Activated CD8-positive, alpha-beta T cell treated with anti-CD3 and anti-CD28 coated beads, Interleukin-2, amount 10 ng/mL, durations not matched to agents 7 days and 5 days (primary cell): ENCODE results near the gene TET3. TPM values are rescaled to one million over a fixed set of nuclear protein-coding genes. Genes with fewer than 3 reads are reported as not detected.
"Not testable (repeated sequence)": the region's sequence is repeated elsewhere in the genome, so short reads cannot be mapped to it uniquely, and the experiment has no call there.

Experiments used
- ATAC-seq: fragments of 150-1000 bp; cut with Tn5 transposase; one replicate; pipeline ENCODE4 v1.10.0; 2021; ENCODE audit warnings: moderate library complexity
- CTCF ChIA-PET: fragments of 350-600 bp; sonication (Branson Sonifier 250); formaldehyde crosslinking; loops from one replicate; lab custom pipeline; 2021; ENCODE audit warnings: antibody characterized with exemption; lab: Charles Lee
- POLR2A ChIA-PET: fragments of 350-600 bp; sonication (Branson Sonifier 250); formaldehyde crosslinking; loops from one replicate; lab custom pipeline; 2021; ENCODE audit warnings: antibody characterized with exemption; lab: Charles Lee
- DNase-seq: peaks from one replicate; pipeline ENCODE4 v3.0.0-alpha.2; 2020
- H3K27ac Mint-ChIP-seq: one replicate; pipeline ENCODE4 v1.8.0; 2021; ENCODE audit warnings: mild to moderate bottlenecking, mixed read lengths
- H3K27me3 Mint-ChIP-seq: one replicate; pipeline ENCODE4 v1.8.0; 2021; ENCODE audit warnings: low read depth, mixed read lengths
- H3K36me3 Mint-ChIP-seq: one replicate; pipeline ENCODE4 v1.8.0; 2021; ENCODE audit warnings: low read depth, mixed read lengths
- H3K4me1 Mint-ChIP-seq: one replicate; pipeline ENCODE4 v1.8.0; 2021; ENCODE audit warnings: low read depth, mixed read lengths
- H3K4me3 Mint-ChIP-seq: one replicate; pipeline ENCODE4 v1.8.0; 2021; ENCODE audit warnings: mild to moderate bottlenecking, mixed read lengths
- H3K9me3 Mint-ChIP-seq: one replicate; pipeline ENCODE4 v1.8.0; 2022; ENCODE audit warnings: mixed read lengths; ENCODE audit not compliant: insufficient read depth
- total RNA-seq, 2 experiments: library from RNA; stranded (reverse); gene quantifications; one replicate each; pipeline ENCODE4 v1.2.3, GENCODE V29; 2021

TET3 gene
- 10 to 100 TPM; 20.4 to 20.9 TPM for total RNA-seq

DNA sequence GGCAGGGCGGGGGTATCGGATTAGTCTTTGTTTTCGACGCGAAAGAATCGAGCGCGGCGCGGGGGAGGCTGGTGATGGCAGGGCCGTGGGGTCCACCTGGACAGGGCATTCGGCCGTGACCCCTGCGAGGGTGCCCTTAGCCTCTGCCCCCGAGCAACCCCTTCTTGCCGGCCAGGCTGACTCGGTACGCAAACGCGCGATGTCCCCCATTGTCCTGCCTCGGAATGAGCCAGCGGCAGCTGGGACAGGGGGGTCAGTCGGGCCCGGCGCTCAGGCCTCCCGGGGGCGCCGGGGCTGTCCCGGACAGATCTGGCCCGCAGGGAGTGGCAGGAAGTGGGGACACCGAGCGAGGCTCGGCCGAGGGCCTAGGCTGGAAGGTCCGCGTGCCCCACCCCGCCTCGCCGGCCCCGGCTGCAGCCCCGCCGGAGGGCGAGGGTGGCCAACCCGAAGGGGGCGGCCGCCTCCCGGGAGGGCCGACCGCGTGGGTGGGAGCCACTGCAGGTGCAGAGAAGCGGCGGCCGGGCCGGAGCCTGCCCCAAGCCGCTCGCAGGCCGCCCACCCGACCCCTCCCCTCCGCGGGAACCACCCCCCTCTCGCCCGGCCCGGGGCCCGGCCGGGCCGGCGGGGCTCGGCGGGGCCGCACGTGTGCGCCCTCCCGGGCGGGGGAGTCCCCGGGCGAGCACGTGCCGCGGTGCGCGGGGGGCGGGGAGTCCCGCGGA lies at the start of gene TET3:
TSS of gene TET3 (plus strand) at position 708 of the 719 bp plus-strand sequence. CDS start 1,494 bp downstream, outside the sequence.
- POLR2A ChIA-PET, result interaction anchor here (0.7 to 4.3 kb wide), 3 partner anchors 13 to 47 kb away, joined by 3 to 27 read pairs (median 5); no protein-coding TSS in a partner anchor
- CTCF ChIA-PET, result no interaction called here
- peaks cover 41% of the 10 kb centered on the region for H3K36me3 Mint-ChIP-seq

DNA sequence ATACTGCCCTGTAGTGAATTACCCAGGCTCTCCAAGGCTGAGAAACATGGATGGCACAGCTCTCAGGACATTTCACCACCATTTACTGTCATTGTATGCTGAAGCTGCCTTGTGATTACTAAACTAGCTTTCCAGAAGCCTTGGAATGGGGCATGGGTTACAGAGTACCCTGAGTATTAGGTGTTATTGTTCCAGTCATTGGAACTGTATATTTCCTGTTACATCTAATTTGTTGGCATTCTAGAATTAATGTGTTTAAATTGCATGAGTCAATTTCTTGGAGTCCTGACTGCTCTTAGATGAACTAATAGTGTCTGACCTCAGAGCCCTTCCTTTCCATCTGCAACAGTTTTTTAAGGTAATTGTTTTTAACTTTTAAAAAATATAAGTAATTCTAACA lies 49.1 kb upstream of the TET3 start:
- ATAC-seq (no peak), DNase-seq (no peak)
- Mint-ChIP-seq H3K27me3 (no peaks in the 10 kb centered on the region), H3K27ac (no peak overlapping the region), H3K36me3 (peaks cover 68% of the 10 kb centered on the region), H3K9me3 (no peaks in the 10 kb centered on the region), H3K4me1 (peaks cover 66% of the 10 kb centered on the region), H3K4me3 (no peak overlapping the region)
- ChIA-PET POLR2A (interaction anchor here (1.1 kb wide), 1 partner anchor 51 kb away, joined by 3 read pairs; no protein-coding TSS in a partner anchor), CTCF (interaction anchor here (5.5 kb wide), 1 partner anchor 109 kb away, joined by 17 read pairs; no protein-coding TSS in a partner anchor)

More for the DNA sequence above, at the start of gene TET3:
- Mint-ChIP-seq H3K27me3 (peaks cover 6% of the 10 kb centered on the region), H3K4me3 (peak within 1 kb of the TSS; percentile 79), H3K9me3 (no peaks in the 10 kb centered on the region), H3K27ac (peak within 1 kb of the TSS; percentile 90), H3K4me1 (peaks cover 77% of the 10 kb centered on the region)
- ATAC-seq, result peak; percentile 38
- peak; percentile 29 for DNase-seq

DNA sequence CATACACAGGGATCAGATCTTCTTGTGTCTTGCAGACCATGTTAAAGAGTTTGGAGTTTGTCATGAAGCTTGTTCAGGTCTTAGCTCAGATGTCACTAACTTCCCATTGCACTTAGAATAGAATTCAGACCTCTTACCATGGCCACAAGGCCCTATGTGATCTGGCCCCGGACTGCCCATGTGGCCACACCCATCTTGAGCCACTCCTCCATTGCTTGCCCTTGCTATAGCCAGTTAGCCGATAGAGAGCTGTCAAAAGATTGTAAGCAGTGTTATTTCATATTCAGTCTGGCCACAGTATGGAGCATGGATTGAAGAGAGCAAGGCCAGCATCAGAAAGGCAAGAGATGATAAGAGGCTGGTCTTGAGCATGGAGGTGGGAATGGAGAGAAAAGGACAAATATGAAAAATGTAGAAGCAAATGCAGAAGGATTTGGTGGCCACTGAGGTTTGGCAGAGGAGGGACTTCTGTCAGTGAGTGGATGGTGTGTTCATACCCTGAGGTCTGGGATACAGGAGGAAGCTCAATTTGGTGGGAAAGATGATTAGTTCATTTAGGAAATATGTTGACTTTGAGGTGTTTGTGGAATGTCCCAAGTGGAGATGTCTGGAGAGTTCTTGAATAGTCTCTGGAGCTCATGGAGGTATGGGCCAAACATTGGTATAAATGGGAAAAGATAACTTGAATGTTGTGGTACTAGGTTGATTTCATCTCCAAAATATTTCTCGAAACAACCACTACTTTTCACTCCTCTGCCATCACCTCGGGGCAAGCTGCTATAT lies 47.4 kb upstream of the TET3 start:
- Mint-ChIP-seq H3K4me3 (no peak overlapping the region), H3K36me3 (peaks cover 62% of the 10 kb centered on the region), H3K4me1 (peaks cover 55% of the 10 kb centered on the region), H3K27me3 (no peaks in the 10 kb centered on the region), H3K9me3 (no peaks in the 10 kb centered on the region), H3K27ac (no peak overlapping the region)
- DNase-seq (no peak), ATAC-seq (no peak)
- ChIA-PET CTCF (interaction anchor here (0.7 to 5.5 kb wide), 5 partner anchors 10 to 211 kb away, joined by 3 to 17 read pairs (median 3); partner anchors contain the start of genes BOLA3 and DGUOK), POLR2A (interaction anchor here (0.9 to 3.0 kb wide), 3 partner anchors 10 to 34 kb away, joined by 3 to 12 read pairs (median 3); partner anchors contain the start of gene DGUOK)

DNA sequence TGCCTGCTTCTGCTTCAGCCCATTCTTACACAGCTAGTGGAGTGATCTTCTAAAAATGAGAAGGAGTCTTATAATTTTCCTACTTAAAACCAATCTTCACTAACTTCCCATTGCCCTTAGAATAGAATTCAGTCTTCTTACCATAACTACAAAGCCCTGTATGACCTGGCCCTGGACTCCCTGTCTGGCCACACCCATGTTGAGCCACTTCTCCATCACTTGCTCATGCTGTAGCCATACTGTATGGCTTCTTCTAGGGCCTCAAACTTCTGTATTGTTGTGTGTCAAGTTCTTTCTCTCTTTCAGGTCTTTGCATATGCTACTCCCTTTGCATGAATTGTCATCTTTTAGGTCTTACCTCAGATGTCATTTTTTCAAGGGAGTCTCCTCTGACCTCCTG lies 46.8 kb upstream of the TET3 start:
- Mint-ChIP-seq H3K27ac (no peak overlapping the region), H3K27me3 (no peaks in the 10 kb centered on the region), H3K4me3 (no peak overlapping the region), H3K9me3 (no peaks in the 10 kb centered on the region), H3K36me3 (peaks cover 61% of the 10 kb centered on the region), H3K4me1 (peaks cover 50% of the 10 kb centered on the region)
- CTCF ChIA-PET, result interaction anchor here (1.3 to 5.5 kb wide), 4 partner anchors 11 to 209 kb away, joined by 5 to 17 read pairs (median 6); no protein-coding TSS in a partner anchor
- no peak for DNase-seq
- POLR2A ChIA-PET, result interaction anchor here (0.7 to 3.0 kb wide), 4 partner anchors 11 to 595 kb away, joined by 3 to 12 read pairs (median 4); partner anchors contain the start of gene DGUOK
- no peak for ATAC-seq

DNA sequence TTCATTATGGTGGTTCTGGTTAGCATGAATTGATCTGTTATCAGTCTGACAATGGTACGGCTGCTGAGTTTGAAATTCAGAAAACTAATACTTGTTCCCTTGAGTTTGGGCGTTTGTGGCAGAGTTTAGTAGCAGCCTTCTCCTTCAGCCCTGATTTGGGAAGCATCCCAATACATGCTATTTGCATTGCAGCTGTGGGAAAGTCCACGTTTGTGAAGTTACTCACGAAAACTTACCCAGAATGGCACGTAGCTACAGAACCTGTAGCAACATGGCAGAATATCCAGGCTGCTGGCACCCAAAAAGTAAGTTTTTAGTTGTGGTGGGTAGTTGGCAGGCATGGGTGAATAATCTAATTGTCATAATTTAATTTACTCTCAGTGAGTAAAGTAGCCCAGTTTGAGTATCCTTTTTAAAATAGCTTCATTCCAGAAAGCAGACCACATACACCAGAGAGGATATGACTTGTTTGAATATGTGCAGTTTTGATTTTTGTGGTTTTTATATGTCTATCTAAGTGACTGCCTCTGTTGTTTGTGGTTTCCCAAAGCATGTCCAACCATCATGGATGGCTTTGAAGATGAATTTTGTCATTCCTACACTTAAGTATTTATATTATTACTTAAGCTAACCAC lies 45.9 kb upstream of the TET3 start:
- H3K4me1 Mint-ChIP-seq, result peaks cover 46% of the 10 kb centered on the region
- ATAC-seq (peak; percentile 60), DNase-seq (no peak)
- no peaks in the 10 kb centered on the region for H3K9me3 Mint-ChIP-seq
- no peak overlapping the region for H3K4me3 Mint-ChIP-seq
- CTCF ChIA-PET, result interaction anchor here (0.5 to 1.9 kb wide), 10 partner anchors 9 to 212 kb away, joined by 3 to 7 read pairs (median 4); partner anchors contain the start of gene STAMBP
- H3K27me3 Mint-ChIP-seq, result no peaks in the 10 kb centered on the region
- POLR2A ChIA-PET, result interaction anchor here (0.6 to 3.0 kb wide), 5 partner anchors 10 to 594 kb away, joined by 3 to 12 read pairs (median 3); partner anchors contain the start of genes BOLA3 and DGUOK
- peaks cover 59% of the 10 kb centered on the region for H3K36me3 Mint-ChIP-seq
- no peak overlapping the region for H3K27ac Mint-ChIP-seq

DNA sequence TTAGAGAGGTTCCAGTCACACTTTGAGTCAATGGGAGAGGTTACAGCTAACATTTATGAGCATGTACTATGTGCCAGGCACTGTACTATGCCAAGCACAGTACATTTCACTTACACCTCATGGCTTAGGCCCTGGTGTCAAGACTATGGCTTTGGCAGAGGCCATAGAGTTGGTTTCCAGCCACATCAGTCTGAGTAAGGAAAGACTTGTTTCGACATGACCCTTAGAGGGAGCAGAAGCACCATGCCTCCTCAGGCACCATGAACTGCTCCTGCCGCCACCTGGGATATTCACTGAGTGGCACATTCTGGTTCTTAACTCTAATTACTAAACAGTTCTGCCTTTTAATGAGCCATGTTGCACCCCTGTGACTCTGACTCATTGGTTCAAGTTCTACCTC lies 45.3 kb upstream of the TET3 start:
- ChIA-PET POLR2A (interaction anchor here (0.6 to 3.0 kb wide), 3 partner anchors 10 to 208 kb away, joined by 3 to 12 read pairs (median 3); partner anchors contain the start of genes BOLA3 and DGUOK), CTCF (interaction anchor here (0.5 to 1.9 kb wide), 8 partner anchors 10 to 208 kb away, joined by 3 to 7 read pairs (median 4); partner anchors contain the start of gene STAMBP)
- Mint-ChIP-seq H3K4me3 (no peak overlapping the region), H3K4me1 (peaks cover 48% of the 10 kb centered on the region), H3K27ac (no peak overlapping the region), H3K36me3 (peaks cover 58% of the 10 kb centered on the region), H3K27me3 (no peaks in the 10 kb centered on the region), H3K9me3 (no peaks in the 10 kb centered on the region)
- peak; percentile 35 for DNase-seq
- peak; percentile 63 for ATAC-seq

DNA sequence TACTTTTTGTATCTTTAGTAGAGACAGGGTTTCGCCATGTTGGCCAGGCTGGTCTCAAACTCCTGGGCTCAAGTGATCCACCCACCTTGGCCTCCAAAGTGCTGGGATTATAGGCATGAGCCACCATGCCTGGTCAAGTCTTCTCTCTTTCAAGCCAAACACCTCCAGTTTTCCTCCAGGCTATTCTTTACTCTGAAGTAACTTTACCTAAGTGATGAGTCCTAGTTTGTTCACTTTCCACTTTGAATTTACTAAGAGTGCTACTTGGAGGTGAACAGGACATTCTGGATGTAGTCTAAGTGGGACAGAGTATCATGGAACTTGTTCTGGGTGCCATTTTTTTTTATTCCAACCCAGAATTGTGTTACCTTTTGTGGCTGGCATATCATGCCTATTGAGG lies 44.6 kb upstream of the TET3 start:
- DNase-seq, ATAC-seq, H3K27ac Mint-ChIP-seq, POLR2A ChIA-PET, H3K9me3 Mint-ChIP-seq, H3K4me3 Mint-ChIP-seq, H3K27me3 Mint-ChIP-seq: not testable (repeated sequence)
- Mint-ChIP-seq H3K4me1 (peaks cover 51% of the 10 kb centered on the region), H3K36me3 (peaks cover 62% of the 10 kb centered on the region)
- CTCF ChIA-PET, result interaction anchor here (1.7 kb wide), 1 partner anchor 113 kb away, joined by 7 read pairs; no protein-coding TSS in a partner anchor

DNA sequence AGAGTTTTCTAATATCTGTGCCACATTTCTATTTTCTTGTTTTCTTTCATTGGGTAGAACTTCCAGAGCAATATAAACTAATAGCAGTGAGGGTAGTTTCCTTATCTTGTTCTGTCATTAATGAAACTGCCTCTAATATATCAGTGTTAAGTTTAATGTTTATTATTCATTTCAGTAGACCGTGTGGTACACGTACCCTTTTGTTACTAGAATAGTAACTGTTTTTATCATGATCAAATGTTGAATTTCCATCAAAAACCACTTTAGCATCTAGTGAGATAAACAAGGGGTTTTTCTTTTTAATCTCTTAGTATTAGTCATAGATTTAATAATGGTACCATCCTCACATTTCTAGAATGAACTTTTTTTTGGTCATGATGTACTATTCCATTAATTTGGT lies 42.0 kb upstream of the TET3 start:
- Mint-ChIP-seq H3K36me3 (peaks cover 61% of the 10 kb centered on the region), H3K4me1 (peaks cover 36% of the 10 kb centered on the region)
- POLR2A ChIA-PET, result no interaction called here

DNA sequence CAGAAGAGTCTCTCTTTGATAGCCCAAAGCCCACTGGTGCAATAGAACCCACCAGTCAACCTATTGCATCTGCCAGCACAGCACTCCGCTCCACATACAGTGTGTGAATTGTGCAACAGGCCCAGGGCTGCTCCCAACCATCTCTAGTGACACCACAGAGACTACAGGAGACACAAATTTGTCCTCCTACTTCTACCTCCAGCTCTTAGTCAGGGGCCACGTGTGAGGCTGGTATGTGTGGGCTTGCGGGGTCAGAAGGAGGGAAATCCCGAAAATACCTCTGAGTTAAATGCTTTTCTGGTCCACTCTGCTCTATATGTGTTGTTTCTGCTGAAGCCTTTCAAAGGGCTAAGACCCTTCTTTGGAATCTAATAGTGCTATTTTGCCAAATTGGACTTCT lies 40.0 kb upstream of the TET3 start:
- Mint-ChIP-seq H3K9me3 (no peaks in the 10 kb centered on the region), H3K4me3 (no peak overlapping the region), H3K36me3 (peaks cover 63% of the 10 kb centered on the region), H3K27me3 (no peaks in the 10 kb centered on the region), H3K4me1 (peaks cover 34% of the 10 kb centered on the region), H3K27ac (no peak overlapping the region)
- ChIA-PET POLR2A (no interaction called here), CTCF (interaction anchor here (1.4 to 1.9 kb wide), 4 partner anchors 36 to 118 kb away, joined by 3 to 6 read pairs (median 4); partner anchors contain the start of gene STAMBP)
- DNase-seq (no peak), ATAC-seq (no peak)

More for the DNA sequence above, 42.0 kb upstream of the TET3 start:
- no peak overlapping the region for H3K4me3 Mint-ChIP-seq
- H3K27ac Mint-ChIP-seq, result no peak overlapping the region
- no peaks in the 10 kb centered on the region for H3K9me3 Mint-ChIP-seq
- H3K27me3 Mint-ChIP-seq, result no peaks in the 10 kb centered on the region
- no peak for ATAC-seq
- DNase-seq, result no peak
- CTCF ChIA-PET, result interaction anchor here (0.7 kb wide), 1 partner anchor 70 kb away, joined by 3 read pairs; no protein-coding TSS in a partner anchor

DNA sequence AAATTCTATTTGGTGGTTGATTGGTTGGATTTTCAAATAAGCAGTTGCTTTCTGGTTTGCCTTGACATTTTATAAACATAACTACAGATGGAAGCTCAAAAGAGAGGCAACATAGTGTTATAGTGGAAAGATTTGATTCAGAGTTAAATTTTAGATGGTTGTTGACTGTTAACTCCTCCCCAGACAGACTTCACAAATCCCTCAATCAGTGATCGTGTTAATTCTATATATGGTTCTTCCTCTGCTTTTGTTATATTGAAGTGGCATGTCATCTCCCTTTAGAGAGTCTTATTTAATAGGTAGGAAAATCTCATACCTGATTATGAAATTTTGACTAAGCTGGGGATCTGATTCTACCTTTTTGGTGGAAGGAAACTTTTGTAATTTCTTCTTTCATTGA lies 38.5 kb upstream of the TET3 start:
- CTCF ChIA-PET, result interaction anchor here (1.2 kb wide), 1 partner anchor 232 kb away, joined by 3 read pairs; the partner anchor contains the start of gene MOB1A

More for the DNA sequence above, 38.5 kb upstream of the TET3 start:
- no peak for ATAC-seq
- peaks cover 62% of the 10 kb centered on the region for H3K36me3 Mint-ChIP-seq
- POLR2A ChIA-PET, result no interaction called here
- peaks cover 32% of the 10 kb centered on the region for H3K4me1 Mint-ChIP-seq
- DNase-seq, result no peak
- no peaks in the 10 kb centered on the region for H3K9me3 Mint-ChIP-seq
- H3K4me3 Mint-ChIP-seq, result no peak overlapping the region
- no peaks in the 10 kb centered on the region for H3K27me3 Mint-ChIP-seq
- no peak overlapping the region for H3K27ac Mint-ChIP-seq
